GM18502 (cell line): ENCODE measurements around the gene BCL10.

Experiments
- ATAC-seq: cut with Tn5 transposase; IDR thresholded peaks from one replicate; pipeline ENCODE4 v1.9.1; 2021; ENCODE audit warnings: mild to moderate bottlenecking; ENCODE audit not compliant: unreplicated experiment, poor library complexity

The BCL10 gene

DNA sequence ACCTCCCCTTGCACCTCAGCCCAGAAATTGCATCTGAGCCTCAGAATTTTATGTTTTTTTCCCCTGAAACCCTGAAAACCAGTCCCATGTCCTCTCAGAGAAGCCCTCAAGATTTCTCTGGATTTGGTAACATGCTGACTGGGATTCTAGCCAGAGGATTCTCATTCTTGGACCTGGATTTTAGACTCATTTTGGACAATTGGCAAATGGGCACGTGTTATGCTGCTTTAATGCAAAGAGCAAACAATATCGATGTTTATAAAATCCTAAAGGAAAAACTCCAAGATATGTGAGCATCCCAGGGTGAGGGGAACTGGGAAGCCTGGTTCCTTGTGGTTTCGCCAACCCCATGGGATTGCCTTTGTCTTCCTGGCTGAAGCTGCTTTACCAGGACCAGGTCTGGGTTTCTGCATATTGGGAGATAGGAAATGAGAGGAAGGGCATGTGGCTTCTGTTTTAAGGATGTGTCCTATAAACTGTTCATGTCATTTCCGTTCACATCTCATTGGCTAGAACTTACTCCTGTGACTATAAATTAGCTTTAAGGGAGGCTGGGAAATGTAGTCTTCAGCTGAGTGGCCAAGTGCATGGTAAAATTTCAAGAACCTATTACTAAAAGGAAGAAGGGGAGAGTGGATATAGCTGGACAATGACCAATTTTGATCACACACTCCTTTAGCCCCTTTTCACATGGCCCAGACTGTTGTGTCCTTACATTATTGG lies 27.2 kb upstream of the BCL10 start:
- no peak for ATAC-seq

DNA sequence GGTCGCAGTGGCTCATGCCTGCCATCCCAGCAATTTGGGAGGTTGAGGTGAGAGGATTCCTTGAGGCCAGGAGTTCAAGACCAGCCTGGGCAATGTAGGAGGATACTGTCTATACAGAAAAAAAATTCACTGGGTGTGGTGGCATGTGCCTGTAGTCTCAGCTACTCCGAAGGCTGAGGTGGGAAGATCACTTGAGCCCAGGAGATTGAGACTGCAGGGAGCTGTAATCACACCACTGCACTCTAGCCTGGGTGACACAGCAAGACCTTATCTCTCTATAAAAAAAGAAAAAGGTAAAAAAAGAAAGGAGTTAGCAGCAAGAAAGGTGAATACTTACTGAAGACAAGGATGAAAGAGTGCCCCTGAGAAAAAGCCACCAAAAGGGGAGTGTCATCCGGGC lies 23.7 kb upstream of the BCL10 start:
- no peak for ATAC-seq

DNA sequence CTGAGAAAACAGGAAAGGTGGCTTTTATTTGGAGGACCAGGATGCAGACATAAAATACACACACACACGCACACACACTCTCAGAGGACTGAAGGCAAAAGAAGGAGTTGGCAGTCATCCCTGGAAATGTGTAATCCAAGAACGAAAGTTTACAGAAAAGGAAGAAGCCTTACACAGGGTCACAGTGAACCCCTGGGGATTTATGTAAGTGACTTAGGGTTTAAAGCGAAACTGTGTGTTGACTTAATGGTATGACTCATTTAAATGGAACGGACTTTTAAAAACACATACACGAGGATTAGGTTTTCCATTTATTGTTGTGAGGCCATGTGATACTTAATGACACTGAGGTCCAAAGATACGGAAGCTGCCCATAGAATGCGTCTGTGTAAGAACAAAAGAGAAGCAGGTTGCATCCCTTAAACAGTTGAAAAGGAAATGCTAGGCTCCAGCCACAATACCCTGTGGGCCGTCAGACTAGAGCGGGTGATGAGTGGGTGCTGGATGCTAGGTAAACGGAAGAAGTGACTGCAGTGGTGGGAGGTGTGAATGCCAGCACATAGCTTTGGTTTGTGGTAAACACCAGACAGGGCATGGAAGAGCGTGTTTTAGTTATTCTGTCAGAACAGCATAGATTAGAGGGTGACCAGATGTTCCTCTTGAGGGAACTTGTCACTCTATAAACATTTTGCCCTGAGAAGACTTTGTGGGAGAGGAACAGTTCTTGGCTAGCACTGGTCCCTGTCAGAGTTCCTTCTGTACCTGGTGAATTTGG lies 21.6 kb upstream of the BCL10 start:
- ATAC-seq = peak; percentile 96

DNA sequence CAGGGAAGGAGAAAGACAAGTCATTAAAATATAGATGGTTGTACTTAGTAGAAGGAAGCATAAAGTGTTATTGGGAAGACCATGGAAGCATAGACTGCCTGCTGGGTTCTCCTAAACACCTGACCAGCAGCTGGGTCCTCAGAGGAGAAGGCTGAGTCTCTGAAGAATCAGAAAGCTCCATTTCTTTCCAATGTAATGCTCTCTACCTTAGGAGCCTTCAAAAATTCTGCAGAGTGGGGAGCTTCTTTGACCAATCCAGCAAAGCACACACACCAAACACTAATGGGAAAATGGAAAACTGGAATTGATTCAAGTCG lies 21.1 kb upstream of the BCL10 start:
- no peak for ATAC-seq

DNA sequence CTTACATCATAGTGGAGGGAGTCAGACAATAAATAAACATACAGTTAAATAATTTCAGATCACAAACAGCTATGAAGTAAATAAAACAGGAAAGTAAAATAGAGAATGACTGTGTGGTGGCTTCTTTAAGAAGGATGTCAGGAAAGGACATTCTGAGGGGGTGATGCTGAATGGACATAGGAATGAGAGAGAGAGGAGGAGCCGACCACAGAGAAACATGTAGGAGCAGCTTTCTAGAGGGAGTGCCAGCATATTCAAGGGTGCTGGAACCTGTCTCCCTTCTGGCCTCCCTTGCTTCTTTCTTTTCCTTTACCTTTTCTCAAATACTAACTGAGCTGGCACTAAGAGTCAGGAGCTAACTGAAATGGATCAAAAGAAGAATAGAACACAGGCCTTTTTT lies 20.5 kb upstream of the BCL10 start:
- no peak for ATAC-seq

DNA sequence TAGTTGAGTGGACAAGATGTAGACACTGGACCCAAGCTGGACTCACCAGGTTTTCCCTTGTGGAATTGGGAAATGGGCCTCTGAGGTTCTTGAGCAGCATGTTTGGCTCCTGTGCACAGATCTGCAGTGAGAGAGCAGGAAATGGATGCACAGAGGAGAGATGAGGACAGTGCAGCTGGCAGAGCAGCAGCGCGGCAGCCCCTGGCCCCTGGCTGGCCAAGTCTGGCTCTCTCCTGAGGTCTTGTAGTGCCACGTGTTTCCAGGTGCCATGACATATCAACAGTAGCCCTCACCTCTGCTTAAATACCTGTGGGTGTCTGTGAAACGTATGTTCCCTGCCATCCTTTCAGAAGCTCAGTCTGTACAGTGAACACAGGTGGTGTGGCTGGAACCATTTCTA lies 19.2 kb upstream of the BCL10 start:
- ATAC-seq = no peak

DNA sequence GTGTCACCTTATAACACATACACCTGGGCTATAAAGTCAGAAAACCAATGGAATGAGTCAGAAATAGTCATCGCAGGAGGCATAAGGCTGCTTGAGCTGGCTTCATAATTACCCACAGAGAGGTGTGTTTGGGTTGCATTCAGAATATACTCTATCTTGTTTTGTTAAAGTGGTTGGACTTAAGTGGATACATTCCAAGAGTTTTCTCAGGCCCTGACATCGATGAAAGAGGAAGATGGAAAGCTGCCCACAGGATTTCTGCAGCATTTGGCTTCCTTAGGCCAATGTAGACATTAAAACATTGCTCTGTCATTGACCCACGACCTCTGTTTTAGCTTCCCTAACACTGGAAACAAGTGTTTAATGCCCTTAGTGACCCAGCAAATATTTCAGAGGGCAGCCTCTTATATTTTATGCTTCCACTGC lies 18.6 kb upstream of the BCL10 start:
- no peak for ATAC-seq

DNA sequence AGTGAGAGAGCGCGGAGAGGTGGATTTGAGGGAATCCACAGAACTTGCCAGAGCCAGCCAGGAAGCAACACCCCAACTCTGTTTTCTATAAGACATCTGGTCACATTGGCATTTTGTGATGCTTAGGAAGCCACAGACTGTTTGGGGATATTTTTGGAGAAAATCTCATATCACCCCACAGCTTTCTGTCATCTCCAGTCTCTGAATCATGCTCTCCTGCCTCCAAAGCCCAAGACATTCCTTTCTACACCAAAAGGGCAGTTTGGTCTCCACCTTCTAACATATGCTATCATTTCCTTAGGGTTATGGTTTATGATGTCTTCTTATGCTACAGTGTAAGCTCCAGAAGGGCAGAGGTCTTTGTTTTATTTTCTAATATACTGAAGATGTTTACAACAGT lies 14.4 kb upstream of the BCL10 start:
- ATAC-seq = no peak

DNA sequence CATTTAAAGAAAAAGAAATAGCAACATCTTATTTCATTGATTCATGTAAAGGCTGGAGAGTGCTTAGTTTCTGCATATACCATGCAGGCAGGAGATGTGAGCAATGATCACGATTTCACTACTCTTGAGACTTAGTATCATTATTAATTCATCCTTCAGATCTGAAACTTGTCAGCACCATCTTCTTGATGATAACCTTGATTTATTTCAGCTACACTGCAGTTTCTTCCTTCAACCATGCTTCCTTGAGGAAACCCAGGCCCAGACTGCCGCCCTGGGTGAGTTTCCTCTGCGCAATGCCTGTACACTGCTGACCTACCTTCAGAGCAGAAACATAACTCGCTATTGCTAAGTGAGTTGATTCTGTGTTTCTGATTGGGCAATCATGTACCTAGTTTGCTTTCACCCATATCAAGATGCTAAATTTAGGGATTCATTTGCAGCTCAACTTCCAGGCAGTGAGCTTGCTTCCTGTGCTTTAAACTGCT lies 13.5 kb upstream of the BCL10 start:
- ATAC-seq = peak; percentile 87

DNA sequence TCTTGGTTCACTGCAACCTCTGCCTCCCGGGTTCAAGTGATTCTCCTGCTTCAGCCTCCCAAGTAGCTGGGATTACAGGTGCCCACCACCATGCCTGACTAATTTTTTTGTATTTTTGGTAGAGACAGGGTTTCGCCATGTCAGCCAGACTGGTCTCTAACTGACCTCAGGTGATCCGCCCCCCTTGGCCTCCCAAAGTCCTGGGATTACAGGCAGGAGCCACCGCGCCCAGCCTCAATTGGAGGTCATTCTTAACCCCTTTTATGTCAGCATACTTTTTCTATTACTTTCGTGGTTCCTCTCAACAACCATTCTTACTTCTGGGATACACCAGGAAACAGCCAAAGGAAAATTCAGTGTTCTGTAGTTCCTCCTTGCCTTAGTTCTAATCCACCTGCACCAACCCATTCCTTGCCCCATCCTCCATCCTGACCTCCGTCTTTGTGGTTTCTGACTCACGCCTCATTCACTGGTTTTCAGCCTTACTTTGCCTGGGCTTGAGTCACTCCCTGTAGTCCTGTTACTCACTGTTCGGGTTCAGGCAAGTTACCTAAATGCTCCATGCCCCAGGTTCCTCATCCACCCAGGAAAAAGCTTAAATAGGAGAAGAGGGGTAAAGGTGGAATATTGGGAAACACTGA lies 12.9 kb upstream of the BCL10 start:
- peak; percentile 30 for ATAC-seq

DNA sequence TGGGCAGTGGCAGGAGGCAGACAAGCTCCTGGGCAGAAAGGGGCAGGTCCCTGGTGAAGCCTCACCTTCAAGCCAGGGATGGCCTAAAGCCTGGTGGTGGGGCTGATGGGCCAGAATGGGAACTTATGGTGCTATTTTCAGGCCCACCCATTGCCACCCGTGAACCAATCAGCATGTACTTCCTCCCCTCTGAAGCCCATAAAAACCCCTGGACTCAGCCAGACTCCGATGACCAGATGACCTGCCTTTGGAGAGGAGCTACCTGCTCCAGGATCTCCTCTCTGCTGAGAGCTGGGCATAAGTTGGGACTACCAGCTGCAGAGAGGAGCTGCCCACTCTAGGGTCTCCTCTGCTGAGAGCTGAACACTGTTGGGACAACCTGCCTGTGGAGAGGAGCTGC lies 7.8 kb upstream of the BCL10 start:
- ATAC-seq = no peak

DNA sequence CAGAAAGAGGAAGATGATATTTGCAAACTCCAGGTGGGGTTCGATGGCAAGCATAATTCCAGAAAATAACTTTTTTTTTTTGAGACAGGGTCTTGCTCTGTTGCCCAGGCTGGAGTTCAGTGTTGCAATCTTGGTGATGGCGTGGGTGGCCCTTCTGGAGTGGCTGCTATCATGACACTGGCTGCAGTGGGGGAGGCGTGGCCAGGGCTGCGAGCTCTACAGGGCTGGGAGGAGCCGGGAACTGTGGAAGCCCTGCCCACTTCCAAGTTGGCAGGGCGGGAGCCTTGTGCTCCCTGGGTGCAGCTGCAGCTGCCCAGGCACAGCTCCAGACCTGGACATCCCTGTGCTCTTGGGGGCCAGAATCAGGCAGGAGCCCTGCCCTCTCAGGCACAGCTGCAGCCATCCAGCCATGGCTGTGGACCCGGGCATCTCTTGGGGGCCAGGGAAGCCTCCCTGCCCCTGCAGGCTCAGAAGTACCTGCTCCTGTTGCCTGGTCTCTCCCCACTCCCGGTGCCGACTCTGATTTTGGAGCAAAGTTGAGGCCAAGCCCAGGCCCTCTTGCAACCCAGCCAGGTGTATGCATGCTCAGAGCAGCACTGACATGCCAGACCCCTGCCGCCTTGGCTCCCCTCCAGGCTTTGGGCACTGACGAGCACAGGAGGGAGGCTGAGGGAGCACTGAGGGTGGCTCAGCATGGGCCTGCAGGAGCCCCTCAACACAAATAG lies 7.2 kb upstream of the BCL10 start:
- no peak for ATAC-seq

DNA sequence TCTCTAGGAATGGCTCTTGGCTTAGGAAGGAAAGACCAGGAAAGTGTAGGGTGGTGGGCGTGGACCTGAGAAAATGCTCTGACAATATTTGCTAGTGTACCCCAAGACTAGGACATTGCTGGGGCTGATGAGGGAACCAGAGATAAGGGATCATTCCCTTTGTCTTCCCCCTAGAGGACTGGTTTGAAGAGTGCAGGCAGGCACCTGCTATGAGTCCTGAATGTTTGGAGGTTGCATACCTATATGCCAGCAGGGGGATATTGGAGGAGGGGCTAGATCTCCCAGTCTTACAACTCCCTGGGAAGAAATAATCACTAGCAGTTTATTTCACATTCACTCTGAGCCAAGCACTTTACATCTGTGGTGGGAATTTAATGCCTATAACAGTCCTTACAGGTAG lies 6.0 kb upstream of the BCL10 start:
- ATAC-seq = no peak

DNA sequence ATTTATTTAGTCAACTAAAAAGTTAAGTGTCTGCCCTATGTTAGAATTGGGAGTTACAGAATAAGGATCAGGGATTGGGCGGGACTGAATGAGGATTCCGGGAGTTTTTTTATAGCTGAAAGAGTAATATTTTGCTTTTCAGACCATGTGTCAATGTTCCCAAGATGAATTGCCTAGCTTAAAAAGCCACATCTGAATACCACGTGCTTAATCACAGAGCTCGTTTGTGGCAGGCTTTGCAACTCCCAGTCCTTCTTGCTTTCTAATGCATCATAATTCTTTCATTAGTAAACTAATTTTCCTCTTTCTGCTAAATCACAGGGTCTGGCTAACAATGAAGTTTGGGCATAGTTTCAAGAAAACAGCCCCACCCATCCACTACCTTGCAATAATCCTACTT lies 4.2 kb upstream of the BCL10 start:
- no peak for ATAC-seq

DNA sequence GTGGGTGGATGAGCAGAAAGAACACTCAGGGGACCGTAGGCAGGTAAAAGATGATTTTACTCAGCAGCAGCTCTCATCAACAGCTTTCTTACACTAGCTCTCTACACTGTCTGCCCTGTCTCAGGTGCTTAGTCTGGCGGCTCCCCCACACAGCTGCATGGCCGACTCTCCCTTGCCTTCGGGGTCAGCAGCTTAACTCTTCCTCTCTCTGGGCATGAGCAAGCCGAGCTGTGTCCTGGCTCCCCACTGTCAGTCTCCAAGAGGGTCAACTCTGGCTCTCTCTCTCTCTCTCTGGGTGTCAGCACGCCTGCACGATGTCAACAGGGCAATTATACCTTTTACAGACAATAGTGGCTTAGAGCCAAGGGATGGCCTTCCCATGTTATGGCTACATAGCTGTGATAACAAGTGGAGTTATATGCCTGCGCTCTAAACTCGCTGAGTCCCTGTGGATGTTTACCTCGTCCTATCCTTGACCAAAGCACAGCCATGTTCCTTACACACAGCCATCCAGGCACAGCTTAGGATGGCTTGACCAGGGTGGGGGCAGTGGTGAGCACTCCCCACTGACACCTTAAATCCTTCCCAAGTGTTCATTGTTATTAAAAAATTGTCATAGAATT lies 3.1 kb upstream of the BCL10 start:
- no peak for ATAC-seq

DNA sequence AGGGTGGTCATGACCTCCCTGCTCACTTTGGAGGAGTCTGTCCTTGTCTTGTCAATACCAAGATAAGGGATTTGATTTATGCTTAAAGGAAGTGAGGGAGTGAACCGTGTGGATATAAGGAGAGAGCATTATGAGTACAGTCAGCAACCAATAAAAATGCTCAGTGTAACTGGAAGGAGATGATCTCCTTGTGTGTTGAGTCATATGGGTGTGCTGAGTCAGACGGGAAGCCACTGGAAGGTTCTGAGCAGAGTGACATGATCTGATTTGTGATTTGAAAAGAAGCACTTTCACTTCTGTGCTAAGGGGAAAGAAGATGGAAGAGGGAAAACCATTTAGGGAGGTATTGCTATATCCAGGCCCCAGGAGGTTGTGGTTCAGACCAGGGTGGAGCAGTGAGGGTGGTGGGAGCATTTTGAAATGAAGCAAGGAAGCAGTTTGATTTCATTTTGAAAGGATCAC lies 2.5 kb upstream of the BCL10 start:
- ATAC-seq = peak; percentile 24

DNA sequence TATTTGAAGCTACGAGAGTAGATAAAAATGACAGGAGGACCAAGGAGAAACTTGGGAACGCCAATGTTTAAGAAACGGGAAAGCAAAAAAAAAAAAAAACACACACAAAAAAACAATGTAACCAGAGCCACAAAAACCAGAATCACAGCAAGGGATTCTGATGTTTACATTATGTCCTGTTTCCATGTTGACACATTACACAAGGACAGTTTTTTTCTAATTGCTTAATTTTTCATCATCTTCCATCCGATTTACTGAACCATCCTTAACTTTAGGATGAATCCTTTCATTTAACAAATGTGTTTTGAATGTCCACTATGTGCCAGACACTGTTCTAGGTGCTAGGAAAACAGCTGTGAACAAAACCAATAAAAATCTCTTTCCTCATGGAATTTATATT lies 1.4 kb upstream of the BCL10 start:
- no peak for ATAC-seq

DNA sequence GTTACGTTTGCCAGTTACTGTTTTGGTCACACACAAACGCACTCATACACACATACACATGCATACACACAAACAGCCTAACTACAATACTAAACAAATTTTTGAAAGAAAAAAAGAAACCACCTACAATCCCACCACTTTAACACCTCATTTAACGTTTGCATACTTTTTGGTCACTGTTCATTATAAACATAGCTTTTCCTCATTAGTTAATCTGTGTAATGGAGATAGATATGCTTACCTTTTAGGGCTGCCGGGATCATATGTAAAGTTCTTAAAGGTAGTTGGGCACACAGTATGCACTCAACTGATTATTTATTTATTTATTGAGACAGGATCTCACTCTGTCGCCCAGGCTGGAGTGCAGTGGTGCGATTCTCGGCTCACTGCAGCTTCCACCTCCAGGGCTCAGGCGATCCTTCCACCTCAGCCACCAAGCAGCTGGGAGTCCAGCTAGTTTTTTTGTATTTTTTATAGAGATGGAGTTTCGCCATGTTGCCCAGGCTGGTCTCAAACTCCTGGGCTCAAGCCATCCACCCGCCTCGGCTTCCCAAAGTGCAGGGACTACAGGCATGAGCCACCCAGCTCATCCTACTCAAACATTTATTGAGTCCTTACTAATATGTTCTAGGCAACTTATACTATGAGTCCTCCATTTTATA lies 677 bp upstream of the BCL10 start:
- ATAC-seq = no peak

DNA sequence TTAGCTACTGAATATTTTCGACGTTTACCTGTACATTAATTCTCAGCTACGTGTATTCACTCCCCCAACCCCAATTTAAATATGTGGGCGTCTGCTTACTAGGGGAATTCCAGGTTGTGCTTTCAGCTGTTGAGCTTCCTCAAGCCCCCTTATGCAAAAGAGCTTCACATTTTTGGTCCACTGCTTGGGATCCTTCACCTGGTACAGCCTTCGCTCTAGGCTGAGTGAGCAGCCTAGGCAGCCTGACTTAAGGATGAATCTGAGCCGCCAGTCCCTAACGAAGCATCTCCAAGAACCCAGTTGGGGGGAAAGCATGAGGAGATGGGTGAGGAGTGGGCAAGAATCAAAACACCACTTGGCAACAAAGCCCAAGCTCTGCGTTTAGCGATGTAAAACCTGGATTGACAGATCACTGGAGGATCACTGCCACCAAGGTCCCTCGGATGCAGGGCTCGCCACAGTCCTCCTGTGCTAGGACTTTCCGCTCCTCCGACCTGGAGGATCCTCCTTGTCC lies 674 bp downstream of the BCL10 start:
- peak; percentile 18 for ATAC-seq
